Neural cell (in vitro differentiated cells): ENCODE measurements around the gene TMC7. TPM values are rescaled to one million over a fixed set of nuclear protein-coding genes. Genes with fewer than 3 reads are reported as not detected.

Source experiments
- H2AFZ ChIP-seq: fragments of 200-600, 300-800 bp; sonication (generic), shearing (Covaris generic); 2 replicates; pipeline ENCODE4 v1.6.0; 2014; ENCODE audit warnings: low read depth, mild to moderate bottlenecking, antibody characterized with exemption, low read length, moderate library complexity
- H3F3A ChIP-seq: fragments of 200-600 bp; shearing (Covaris generic); 2 replicates; pipeline ENCODE4 v1.6.1; 2016; ENCODE audit warnings: mild to moderate bottlenecking, moderate library complexity, mixed read lengths, antibody characterized with exemption, low read length; ENCODE audit not compliant: insufficient read depth, poor library complexity, severe bottlenecking
- H3K27ac ChIP-seq: fragments of 200-600, 300-800 bp; sonication (generic), shearing (Covaris generic); 2 replicates; pipeline ENCODE4 v1.5.1; 2014; ENCODE audit warnings: mild to moderate bottlenecking, low read length, moderate library complexity
- H3K27me3 ChIP-seq: fragments of 300-800, 200-600 bp; sonication (generic), shearing (Covaris generic); 2 replicates; pipeline ENCODE4 v1.6.0; 2014; ENCODE audit warnings: mild to moderate bottlenecking, low read depth, low read length, moderate library complexity; ENCODE audit not compliant: insufficient read depth
- H3K36me3 ChIP-seq: fragments of 300-800, 200-600 bp; sonication (generic), shearing (Covaris generic); 2 replicates; pipeline ENCODE4 v1.5.1; 2014; ENCODE audit warnings: mild to moderate bottlenecking, antibody characterized with exemption, low read length, moderate library complexity; ENCODE audit not compliant: insufficient read depth
- H3K4me2 ChIP-seq: fragments of 300-800, 200-600 bp; sonication (generic), shearing (Covaris generic); 2 replicates; pipeline ENCODE4 v1.6.0; 2014; ENCODE audit warnings: mild to moderate bottlenecking, low read length
- H3K4me3 ChIP-seq: fragments of 300-800, 200-600 bp; sonication (generic), shearing (Covaris generic); 2 replicates; pipeline ENCODE4 v1.5.1; 2014; ENCODE audit warnings: mild to moderate bottlenecking, low read length, moderate library complexity
- H3K79me2 ChIP-seq: fragments of 200-600 bp; shearing (Covaris generic); replicated peaks from 2 replicates; pipeline ENCODE4 v1.6.0; 2014; ENCODE audit warnings: mild to moderate bottlenecking, low read length, moderate library complexity; ENCODE audit not compliant: insufficient read depth
- H3K9ac ChIP-seq: fragments of 300-800, 200-600 bp; sonication (generic), shearing (Covaris generic); 2 replicates; pipeline ENCODE4 v1.6.1; 2016; ENCODE audit warnings: mild to moderate bottlenecking, low read length, mixed read lengths
- H3K9me2 ChIP-seq: fragments of 200-600 bp; shearing (Covaris generic); 2 replicates; pipeline ENCODE4 v1.6.1; 2016; ENCODE audit warnings: mild to moderate bottlenecking, low read length, mixed read lengths; ENCODE audit not compliant: insufficient read depth
- H3K9me3 ChIP-seq: fragments of 200-600, 300-800 bp; sonication (generic), shearing (Covaris generic); 2 replicates; pipeline ENCODE4 v1.6.1; 2016; ENCODE audit warnings: mild to moderate bottlenecking, mixed run types, low read length, moderate library complexity, mixed read lengths
- H4K20me1 ChIP-seq: fragments of 200-600 bp; shearing (Covaris generic); 2 replicates; pipeline ENCODE4 v1.6.1; 2016; ENCODE audit warnings: mild to moderate bottlenecking, mixed run types; ENCODE audit not compliant: insufficient read depth
- EP300 ChIP-seq: fragments of 450-650 bp; conservative IDR thresholded peaks from 2 replicates; pipeline ENCODE4 v1.6.1; 2014; ENCODE audit warnings: antibody characterized with exemption, mild to moderate bottlenecking, moderate library complexity; ENCODE audit not compliant: poor library complexity, severe bottlenecking
- EZH2 ChIP-seq: fragments of 200-600, 300-800 bp; shearing (Covaris generic), sonication (generic); IDR thresholded peaks from 2 replicates; pipeline ENCODE4 v1.6.1; 2014; ENCODE audit warnings: antibody characterized with exemption, low read length, borderline replicate concordance, mild to moderate bottlenecking; ENCODE audit not compliant: insufficient read depth, poor library complexity, severe bottlenecking
- MXI1 ChIP-seq: fragments of 450-650 bp; conservative IDR thresholded peaks from 2 replicates; pipeline ENCODE4 v1.6.1; 2014; ENCODE audit warnings: antibody characterized with exemption, mild to moderate bottlenecking; ENCODE audit not compliant: poor library complexity, severe bottlenecking
- POLR2AphosphoS5 ChIP-seq: IDR thresholded peaks from 2 replicates; pipeline ENCODE4 v1.6.1; 2012
- RAD21 ChIP-seq: fragments of 450-650 bp; conservative IDR thresholded peaks from 2 replicates; pipeline ENCODE4 v1.6.1; 2014; ENCODE audit warnings: antibody characterized with exemption, mild to moderate bottlenecking, moderate library complexity
- SMC3 ChIP-seq: fragments of 450-650 bp; conservative IDR thresholded peaks from 2 replicates; pipeline ENCODE4 v1.6.1; 2014; ENCODE audit warnings: antibody characterized with exemption, mild to moderate bottlenecking, moderate library complexity; ENCODE audit not compliant: poor library complexity
- TAF1 ChIP-seq: IDR thresholded peaks from 2 replicates; pipeline ENCODE4 v1.6.1; 2012; ENCODE audit warnings: low read depth
- polyA plus RNA-seq: library from polyadenylated mRNA; depleted of rRNA; stranded (reverse); fragments of >200 nt; gene quantifications from 2 replicates; pipeline ENCODE4 v1.2.3, GENCODE V29; 2014
- TF ChIP-seq, protein P1 (sequence below): fragments of 450-650 bp; IDR thresholded peaks from 2 replicates; pipeline ENCODE4 v1.5.1; 2014; ENCODE audit warnings: antibody characterized with exemption, mild to moderate bottlenecking, moderate library complexity; ENCODE audit not compliant: poor library complexity, severe bottlenecking
- TF ChIP-seq, protein P2 (sequence below): IDR thresholded peaks from 2 replicates; pipeline ENCODE4 v1.6.1; 2012; ENCODE audit warnings: borderline replicate concordance

TMC7 gene
- polyA plus RNA-seq, 1 donor from 2014 or later, result 3.5 TPM

GRCh38 chr16:19105131-19105530 is 121.4 kb downstream of the TMC7 start:
- no peaks in the 10 kb centered on the region for H3K27me3 ChIP-seq
- TF ChIP-seq POLR2AphosphoS5, result no peak
- no peaks in the 10 kb centered on the region for H3K9me3 ChIP-seq
- no peaks in the 10 kb centered on the region for H3F3A ChIP-seq
- H4K20me1 ChIP-seq, result no peaks in the 10 kb centered on the region
- H3K9me2 ChIP-seq, result no peaks in the 10 kb centered on the region
- H3K36me3 ChIP-seq, result no peaks in the 10 kb centered on the region
- no peak overlapping the region for H3K4me2 ChIP-seq
- no peak overlapping the region for H3K27ac ChIP-seq
- H2AFZ ChIP-seq, result no peak overlapping the region
- no peaks in the 10 kb centered on the region for H3K79me2 ChIP-seq
- H3K9ac ChIP-seq, result no peak overlapping the region
- no peak overlapping the region for H3K4me3 ChIP-seq

DNA sequence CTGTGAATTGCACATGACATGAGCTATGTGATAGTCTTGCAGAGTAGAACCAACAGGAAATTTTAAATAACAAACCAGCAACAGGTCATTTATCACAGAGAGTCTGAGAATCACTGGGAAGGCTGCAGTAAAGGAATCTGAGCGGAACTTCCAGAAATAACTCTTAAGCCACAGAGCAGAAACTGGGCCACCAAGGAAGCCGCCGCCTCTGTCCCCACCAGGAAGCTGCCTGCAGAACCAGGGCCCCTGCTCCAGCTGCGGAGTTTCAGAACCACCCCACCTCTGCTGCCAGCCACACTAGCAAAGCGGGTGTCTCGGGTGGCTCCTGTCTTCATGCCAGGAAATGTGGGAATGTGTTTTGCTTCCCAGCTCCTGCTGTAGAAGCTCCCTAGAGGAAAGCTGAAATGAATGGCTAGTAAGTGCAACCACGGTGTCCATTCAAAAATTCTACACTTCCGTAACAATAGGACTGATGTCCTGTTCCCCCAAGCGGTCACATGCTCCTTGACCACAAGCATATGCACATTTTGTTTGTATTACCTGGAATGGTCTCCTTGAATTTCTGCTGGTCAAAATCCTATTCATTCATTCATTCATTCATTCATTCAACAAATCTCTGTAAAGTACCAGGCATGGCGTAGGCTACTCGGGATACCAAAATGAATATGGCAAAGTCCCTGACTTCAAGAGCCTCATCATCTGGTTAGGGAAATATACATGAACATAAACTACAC is 122.3 kb downstream of the TMC7 start:
- Histone ChIP-seq H3K79me2 (no peaks in the 10 kb centered on the region), H3K4me3 (no peak overlapping the region), H3K27ac (no peak overlapping the region), H4K20me1 (no peaks in the 10 kb centered on the region), H3K9me2 (no peaks in the 10 kb centered on the region), H3K27me3 (no peaks in the 10 kb centered on the region), H2AFZ (no peak overlapping the region), H3F3A (no peaks in the 10 kb centered on the region), H3K36me3 (no peaks in the 10 kb centered on the region), H3K9ac (no peak overlapping the region), H3K9me3 (no peaks in the 10 kb centered on the region), H3K4me2 (no peak overlapping the region)
- TF ChIP-seq POLR2AphosphoS5 (no peak), MXI1 (no peak), EP300 (no peak), SMC3 (no peak), TAF1 (no peak), RAD21 (no peak), EZH2 (no peak)
- TF ChIP-seq, protein P1, sequence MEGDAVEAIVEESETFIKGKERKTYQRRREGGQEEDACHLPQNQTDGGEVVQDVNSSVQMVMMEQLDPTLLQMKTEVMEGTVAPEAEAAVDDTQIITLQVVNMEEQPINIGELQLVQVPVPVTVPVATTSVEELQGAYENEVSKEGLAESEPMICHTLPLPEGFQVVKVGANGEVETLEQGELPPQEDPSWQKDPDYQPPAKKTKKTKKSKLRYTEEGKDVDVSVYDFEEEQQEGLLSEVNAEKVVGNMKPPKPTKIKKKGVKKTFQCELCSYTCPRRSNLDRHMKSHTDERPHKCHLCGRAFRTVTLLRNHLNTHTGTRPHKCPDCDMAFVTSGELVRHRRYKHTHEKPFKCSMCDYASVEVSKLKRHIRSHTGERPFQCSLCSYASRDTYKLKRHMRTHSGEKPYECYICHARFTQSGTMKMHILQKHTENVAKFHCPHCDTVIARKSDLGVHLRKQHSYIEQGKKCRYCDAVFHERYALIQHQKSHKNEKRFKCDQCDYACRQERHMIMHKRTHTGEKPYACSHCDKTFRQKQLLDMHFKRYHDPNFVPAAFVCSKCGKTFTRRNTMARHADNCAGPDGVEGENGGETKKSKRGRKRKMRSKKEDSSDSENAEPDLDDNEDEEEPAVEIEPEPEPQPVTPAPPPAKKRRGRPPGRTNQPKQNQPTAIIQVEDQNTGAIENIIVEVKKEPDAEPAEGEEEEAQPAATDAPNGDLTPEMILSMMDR, result no peak
- TF ChIP-seq, protein P2, sequence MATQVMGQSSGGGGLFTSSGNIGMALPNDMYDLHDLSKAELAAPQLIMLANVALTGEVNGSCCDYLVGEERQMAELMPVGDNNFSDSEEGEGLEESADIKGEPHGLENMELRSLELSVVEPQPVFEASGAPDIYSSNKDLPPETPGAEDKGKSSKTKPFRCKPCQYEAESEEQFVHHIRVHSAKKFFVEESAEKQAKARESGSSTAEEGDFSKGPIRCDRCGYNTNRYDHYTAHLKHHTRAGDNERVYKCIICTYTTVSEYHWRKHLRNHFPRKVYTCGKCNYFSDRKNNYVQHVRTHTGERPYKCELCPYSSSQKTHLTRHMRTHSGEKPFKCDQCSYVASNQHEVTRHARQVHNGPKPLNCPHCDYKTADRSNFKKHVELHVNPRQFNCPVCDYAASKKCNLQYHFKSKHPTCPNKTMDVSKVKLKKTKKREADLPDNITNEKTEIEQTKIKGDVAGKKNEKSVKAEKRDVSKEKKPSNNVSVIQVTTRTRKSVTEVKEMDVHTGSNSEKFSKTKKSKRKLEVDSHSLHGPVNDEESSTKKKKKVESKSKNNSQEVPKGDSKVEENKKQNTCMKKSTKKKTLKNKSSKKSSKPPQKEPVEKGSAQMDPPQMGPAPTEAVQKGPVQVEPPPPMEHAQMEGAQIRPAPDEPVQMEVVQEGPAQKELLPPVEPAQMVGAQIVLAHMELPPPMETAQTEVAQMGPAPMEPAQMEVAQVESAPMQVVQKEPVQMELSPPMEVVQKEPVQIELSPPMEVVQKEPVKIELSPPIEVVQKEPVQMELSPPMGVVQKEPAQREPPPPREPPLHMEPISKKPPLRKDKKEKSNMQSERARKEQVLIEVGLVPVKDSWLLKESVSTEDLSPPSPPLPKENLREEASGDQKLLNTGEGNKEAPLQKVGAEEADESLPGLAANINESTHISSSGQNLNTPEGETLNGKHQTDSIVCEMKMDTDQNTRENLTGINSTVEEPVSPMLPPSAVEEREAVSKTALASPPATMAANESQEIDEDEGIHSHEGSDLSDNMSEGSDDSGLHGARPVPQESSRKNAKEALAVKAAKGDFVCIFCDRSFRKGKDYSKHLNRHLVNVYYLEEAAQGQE, result no peak
